SU-DHL-6 (cell line): ENCODE results near the gene CTBP1.

Source experiments
- EZH2phosphoT487 ChIP-seq: fragments of 200-600 bp; sonication (generic), shearing (Covaris generic); conservative IDR thresholded peaks from 2 replicates; pipeline ENCODE4 v1.6.1; 2018; ENCODE audit warnings: mild to moderate bottlenecking, antibody characterized with exemption, low read length, moderate library complexity, mixed read lengths
- TF ChIP-seq, protein P1 (sequence below): fragments of 200-600 bp; sonication (generic); IDR thresholded peaks from one replicate; pipeline ENCODE4 v1.5.1; 2017; ENCODE audit warnings: antibody characterized with exemption, mild to moderate bottlenecking, low read length, moderate library complexity; ENCODE audit not compliant: insufficient read depth, poor library complexity, severe bottlenecking

DNA sequence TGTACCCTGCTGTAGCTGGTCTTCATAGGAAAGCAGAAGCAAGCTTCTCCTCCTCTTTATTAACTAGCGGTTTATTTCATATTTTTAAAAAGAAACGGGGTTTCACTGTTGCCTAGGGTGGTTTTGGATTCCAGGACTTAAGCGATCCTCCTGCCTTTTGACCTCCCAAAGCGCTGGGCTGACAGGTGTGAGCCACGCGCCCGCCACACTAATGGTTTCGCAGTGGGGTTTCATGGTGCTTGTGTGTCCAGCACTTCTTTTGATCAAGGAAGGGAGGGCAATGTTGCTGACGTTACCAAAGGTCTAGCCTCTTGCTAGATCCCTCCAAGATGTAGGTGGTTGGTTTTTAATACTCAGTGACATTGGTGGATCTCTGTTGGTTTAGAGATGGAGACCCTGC lies 42.2 kb upstream of the CTBP1 start:
- TF ChIP-seq, protein P1, sequence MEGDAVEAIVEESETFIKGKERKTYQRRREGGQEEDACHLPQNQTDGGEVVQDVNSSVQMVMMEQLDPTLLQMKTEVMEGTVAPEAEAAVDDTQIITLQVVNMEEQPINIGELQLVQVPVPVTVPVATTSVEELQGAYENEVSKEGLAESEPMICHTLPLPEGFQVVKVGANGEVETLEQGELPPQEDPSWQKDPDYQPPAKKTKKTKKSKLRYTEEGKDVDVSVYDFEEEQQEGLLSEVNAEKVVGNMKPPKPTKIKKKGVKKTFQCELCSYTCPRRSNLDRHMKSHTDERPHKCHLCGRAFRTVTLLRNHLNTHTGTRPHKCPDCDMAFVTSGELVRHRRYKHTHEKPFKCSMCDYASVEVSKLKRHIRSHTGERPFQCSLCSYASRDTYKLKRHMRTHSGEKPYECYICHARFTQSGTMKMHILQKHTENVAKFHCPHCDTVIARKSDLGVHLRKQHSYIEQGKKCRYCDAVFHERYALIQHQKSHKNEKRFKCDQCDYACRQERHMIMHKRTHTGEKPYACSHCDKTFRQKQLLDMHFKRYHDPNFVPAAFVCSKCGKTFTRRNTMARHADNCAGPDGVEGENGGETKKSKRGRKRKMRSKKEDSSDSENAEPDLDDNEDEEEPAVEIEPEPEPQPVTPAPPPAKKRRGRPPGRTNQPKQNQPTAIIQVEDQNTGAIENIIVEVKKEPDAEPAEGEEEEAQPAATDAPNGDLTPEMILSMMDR, result no peak
- no peak for TF ChIP-seq EZH2phosphoT487
